CD4-positive, alpha-beta T cell treated with Interleukin-12 subunit alpha and Interleukin-12 subunit beta, for 1 hour (primary cell): Measurements from ENCODE around the gene ESRRG.
"Not testable (repeated sequence)": the region's sequence is repeated elsewhere in the genome, so short reads cannot be mapped to it uniquely, and the experiment has no call there.

Source experiments
- DNase-seq: peaks from one replicate; pipeline ENCODE4 v3.0.0-alpha.2; 2020

ESRRG gene

GRCh38 chr1:216560527-216560926, 162.7 kb downstream of the ESRRG start:
- no peak for DNase-seq

DNA sequence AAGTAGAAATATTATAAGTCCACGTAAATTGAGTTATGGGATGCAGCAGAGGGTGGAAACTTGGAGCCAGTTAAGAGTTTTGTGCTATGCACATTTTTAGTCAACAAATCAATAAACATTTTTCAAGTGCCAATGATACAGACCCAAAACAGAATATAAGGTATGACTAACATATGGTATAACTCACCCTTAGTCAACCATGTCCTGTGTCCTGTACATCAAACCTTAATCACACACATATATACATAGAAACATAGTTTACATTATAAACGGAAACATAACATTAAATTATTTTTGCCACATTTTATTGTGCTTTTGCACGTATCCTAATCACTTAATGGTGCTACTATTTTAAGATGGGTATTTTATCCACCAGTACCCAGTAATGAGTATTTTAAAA, 163.9 kb downstream of the ESRRG start:
- no peak for DNase-seq

- no peak for DNase-seq
These were observed 167.6 kb downstream of the ESRRG start for GRCh38 chr1:216555653-216556052.

- DNase-seq, result no peak
These were observed 168.3 kb downstream of the ESRRG start for GRCh38 chr1:216554934-216555333.

DNA sequence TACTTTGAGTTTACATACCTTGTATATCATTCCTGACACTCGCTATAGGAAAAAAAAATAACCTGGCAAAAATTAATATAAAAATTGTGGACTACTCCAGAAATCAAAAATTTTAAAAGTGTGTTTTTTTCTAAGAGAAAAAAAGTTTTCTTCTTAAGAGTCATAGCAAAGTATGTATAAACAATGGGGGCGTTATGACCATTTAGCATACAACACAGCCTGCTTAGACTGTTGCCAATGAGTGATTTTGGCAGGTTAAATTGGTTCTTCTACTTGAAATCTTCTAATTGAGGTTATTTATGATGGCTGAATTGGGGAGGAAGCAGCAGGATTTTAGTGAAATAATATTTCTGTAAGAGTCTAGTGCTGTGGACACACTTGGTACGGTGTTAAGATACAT, 169.5 kb downstream of the ESRRG start:
- no peak for DNase-seq

DNA sequence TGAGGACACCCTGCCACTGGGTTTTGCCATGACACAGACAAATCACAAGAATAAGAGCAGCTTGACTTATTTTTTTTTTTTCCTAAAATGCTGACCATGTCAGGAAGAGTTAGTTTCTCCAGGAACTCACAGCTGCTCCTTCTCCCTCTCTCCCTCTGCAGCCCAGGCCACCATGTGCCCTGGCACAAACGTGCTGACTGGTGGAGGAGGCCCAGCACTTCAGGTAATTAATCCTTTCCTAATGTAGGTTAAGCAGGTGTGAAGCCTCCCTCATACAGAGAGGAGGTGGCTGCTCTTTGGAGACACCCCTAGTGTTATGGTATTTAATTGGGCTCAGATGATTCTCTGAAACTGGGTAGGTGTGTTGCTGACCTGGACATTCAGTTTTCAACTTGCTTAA, 170.2 kb downstream of the ESRRG start:
- no peak for DNase-seq

GRCh38 chr1:216549796-216550195, 173.4 kb downstream of the ESRRG start:
- no peak for DNase-seq

DNA sequence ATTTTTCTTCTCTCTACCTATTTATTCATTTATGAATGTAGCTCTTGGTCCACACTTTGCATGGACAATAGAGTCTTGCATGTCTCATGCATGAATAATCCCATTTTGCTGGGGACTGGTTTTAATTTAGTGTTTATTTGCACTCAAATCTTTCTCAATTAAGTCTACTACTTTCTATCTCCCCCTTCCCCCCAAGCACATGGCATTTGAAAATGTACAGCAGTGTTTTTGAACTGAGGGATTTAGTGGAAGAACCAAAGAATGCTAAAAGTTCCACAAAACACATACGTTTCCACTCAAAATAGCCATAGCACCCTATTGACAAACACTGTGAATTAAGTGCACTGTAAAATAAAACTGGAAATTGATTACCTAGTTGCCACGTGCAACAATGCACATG, 180.5 kb downstream of the ESRRG start:
- no peak for DNase-seq

- DNase-seq, result no peak
These were observed 181.0 kb downstream of the ESRRG start for GRCh38 chr1:216542263-216542662.

DNA sequence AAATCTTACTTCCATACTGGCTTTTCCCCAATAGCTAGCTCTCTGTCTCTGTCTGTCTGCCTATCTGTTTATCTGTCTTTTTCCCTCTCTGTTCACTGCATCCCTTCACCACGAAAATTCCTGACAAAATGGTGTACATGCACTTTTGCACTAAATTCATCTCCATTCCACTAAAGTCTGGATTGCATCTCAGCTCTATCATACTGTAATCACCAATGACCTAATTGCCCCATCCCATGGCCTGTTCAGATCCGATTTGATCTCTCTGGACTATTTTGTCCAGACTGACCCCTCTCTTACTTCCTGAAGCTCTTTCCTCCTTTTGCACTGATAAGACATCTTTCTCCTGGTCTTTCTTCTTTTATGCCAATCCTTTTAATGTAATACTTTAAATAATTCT, 187.5 kb downstream of the ESRRG start:
- DNase-seq, result no peak

- no peak for DNase-seq
These were observed 188.2 kb downstream of the ESRRG start for GRCh38 chr1:216535059-216535458.

DNA sequence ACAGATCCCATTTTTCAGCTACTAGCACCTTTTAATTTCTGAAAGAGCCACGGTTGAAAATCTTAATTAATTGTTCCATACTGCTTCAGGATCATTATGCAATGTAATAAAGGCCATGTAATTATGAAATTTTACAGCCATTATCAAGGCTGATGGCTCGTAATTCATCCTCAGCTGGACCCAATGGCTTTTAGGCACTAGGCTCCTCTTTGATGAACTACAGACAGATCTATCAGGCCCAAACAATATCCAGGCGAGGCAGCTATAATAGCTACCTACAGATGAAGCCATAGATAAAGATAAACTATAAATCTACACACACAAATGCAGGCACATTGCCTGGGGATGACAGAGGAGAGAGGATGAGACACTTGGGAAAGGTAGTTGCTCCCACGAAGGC, 189.5 kb downstream of the ESRRG start:
- no peak for DNase-seq

GRCh38 chr1:216532251-216532798, 190.9 kb downstream of the ESRRG start:
- DNase-seq, result no peak

GRCh38 chr1:216531263-216532239, 191.7 kb downstream of the ESRRG start:
- no peak for DNase-seq

DNA sequence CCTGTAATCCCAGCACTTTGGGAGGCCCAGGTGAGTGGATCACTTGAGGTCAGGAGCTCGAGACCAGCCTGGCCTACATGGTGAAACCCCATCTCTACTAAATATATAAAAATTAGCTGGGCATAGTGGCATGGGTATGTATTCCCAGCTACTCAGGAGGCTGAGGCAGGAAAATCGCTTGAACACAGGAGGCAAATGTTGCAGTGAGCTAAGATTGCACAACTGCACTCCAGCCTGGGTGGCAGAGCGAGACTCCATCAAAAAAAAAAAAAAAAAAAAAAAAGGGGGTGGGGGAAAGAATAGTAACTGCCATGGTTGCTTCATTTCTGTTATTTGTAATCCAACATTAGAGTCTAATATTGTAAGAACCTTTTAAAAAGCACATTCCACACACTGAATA, 193.4 kb downstream of the ESRRG start:
- not testable (repeated sequence) for DNase-seq

GRCh38 chr1:216528816-216529215, 194.4 kb downstream of the ESRRG start:
- DNase-seq, result no peak

- no peak for DNase-seq
These were observed 199.6 kb downstream of the ESRRG start for GRCh38 chr1:216523449-216524190.

- DNase-seq, result no peak
These were observed 200.2 kb downstream of the ESRRG start for GRCh38 chr1:216523043-216523442.

DNA sequence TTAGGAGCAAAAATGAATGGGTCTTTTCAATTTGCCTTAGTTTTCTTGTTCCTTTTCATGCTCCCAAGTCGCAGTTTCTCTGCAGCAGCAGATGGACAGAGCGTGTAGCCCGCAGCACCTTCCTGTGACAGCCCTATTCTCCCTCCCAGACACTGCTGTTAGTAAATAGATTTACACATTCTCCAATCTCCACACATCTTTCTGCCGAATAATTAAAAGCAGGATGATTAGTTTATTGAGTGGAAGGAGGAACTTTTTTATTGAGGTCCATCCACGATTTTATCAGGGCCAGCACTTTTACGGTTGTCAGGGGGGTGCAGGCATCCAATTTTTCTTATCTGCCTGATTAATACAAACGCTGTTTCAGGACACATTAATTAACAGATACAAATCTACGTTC, 201.8 kb downstream of the ESRRG start:
- no peak for DNase-seq

GRCh38 chr1:216518844-216519627, 204.2 kb downstream of the ESRRG start:
- DNase-seq, result no peak

GRCh38 chr1:216502528-216503162, 220.6 kb downstream of the ESRRG start:
- no peak for DNase-seq

DNA sequence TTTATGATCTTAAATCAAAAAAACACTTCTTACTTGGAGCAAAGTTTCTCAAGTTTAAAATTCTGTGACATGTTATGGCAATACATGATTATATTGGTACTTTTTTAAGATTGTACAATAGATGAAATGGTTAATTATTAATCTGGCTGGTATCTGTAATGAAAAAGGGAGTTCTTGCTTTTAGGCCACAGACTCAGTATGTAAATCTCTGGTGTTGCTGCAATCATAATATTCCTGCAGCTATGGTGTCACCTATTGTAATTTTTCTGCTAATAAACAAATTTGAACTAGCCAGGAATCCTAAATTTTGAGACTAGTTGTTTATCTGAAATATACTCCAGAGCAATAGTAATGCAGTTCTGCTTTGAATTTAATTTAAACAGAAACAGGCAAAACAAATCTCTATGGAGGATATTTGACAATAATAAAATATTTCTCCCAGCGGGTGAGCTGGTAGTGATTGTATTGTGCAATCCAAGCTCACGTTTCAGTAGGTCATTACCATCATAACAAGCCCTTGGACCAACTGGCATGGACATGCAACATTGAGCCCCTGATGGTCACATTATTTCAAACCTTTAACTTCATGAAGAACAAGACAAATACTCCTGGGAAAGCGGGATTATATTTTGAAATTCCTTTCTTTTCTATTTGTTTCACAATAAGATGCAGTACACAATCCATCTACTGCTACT, 222.8 kb downstream of the ESRRG start:
- no peak for DNase-seq
